K562 (cell line): ENCODE data around the gene DLGAP3. TPM values are rescaled to one million over a fixed set of nuclear protein-coding genes. Genes with fewer than 3 reads are reported as not detected.

Experiments
- ATAC-seq: fragments of 200-7000 bp; cut with Tn5 transposase; 3 replicates; pipeline ENCODE4 v1.9.1; 2020; ENCODE audit warnings: moderate library complexity
- BruUV-seq: library from RNA; stranded (reverse); fragments of 400-500 nt; replicated peaks from 2 replicates; lab custom pipeline; 2021; lab: Mats Ljungman, UMichigan
- CTCF ChIA-PET: fragments of 300-600 bp; formaldehyde crosslinking; extraction: SDS; loops from one replicate; lab custom pipeline; 2021; ENCODE audit warnings: low intra/inter-chr PET ratio; lab: Yijun Ruan, JAX
- POLR2A ChIA-PET: fragments of 300-600, 350-650 bp; sonication (Branson Sonifier 250); formaldehyde crosslinking; extraction: SDS; loops from one replicate; lab custom pipeline; 2021; ENCODE audit warnings: antibody characterized with exemption, inconsistent platforms; lab: Yijun Ruan, JAX
- DNase-seq, 4 experiments: peaks; one replicate each; pipeline versions ENCODE4 v3.0.0 to v3.0.0-alpha.2; 2011 to 2018; ENCODE audit warnings: low spot score in 3 of 4, mixed read lengths in 3 of 4; ENCODE audit errors: extremely low read depth in 1 of 4
- FAIRE-seq: peaks from 2 replicates; lab custom pipeline; 2011; peaks lifted over from hg19 to GRCh38; lab: Jason Lieb, UNC
- H2AFZ ChIP-seq: 2 replicates; pipeline ENCODE4 v1.6.0; 2011; ENCODE audit warnings: low read depth, low read length, control low read depth, inconsistent platforms
- H3K27ac ChIP-seq: fragments of 200-600 bp; 3 replicates; pipeline ENCODE4 v1.8.0; 2011; ENCODE audit warnings: low read depth, mild to moderate bottlenecking, control low read depth, inconsistent platforms, low read length, moderate library complexity, mixed read lengths; ENCODE audit errors: extremely low read depth
- H3K27me3 ChIP-seq, 2 experiments: fragments of 300-600 bp in 1 of 2; 2 replicates in 1 of 2; 3 replicates in 1 of 2; pipeline versions ENCODE4 v1.6.0 to v1.8.0; 2011; ENCODE audit warnings: inconsistent platforms in 2 of 2, low read length in 2 of 2, mild to moderate bottlenecking in 1 of 2, mixed read lengths in 1 of 2, moderate library complexity in 1 of 2; ENCODE audit not compliant: control insufficient read depth in 2 of 2, insufficient read depth in 2 of 2
- H3K36me3 ChIP-seq: fragments of 300-600 bp; 3 replicates; pipeline ENCODE4 v1.8.0; 2011; ENCODE audit warnings: mild to moderate bottlenecking, low read length, inconsistent platforms; ENCODE audit not compliant: control insufficient read depth, insufficient read depth
- H3K4me1 ChIP-seq, 2 experiments: fragments of 200-600 bp in 1 of 2; replicated peaks in 1 of 2; 2 replicates in 1 of 2; 3 replicates in 1 of 2; pipeline versions ENCODE4 v1.5.1 to v1.8.0; 2011; ENCODE audit warnings: inconsistent platforms in 2 of 2, low read length in 2 of 2, mild to moderate bottlenecking in 1 of 2, mixed read lengths in 1 of 2, moderate library complexity in 1 of 2; ENCODE audit not compliant: control insufficient read depth in 2 of 2, insufficient read depth in 2 of 2
- H3K4me2 ChIP-seq: 2 replicates; pipeline ENCODE4 v1.6.1; 2011; ENCODE audit warnings: low read length, control low read depth, inconsistent platforms, mixed read lengths; ENCODE audit not compliant: insufficient read depth
- H3K4me3 ChIP-seq: fragments of 200-600 bp; sonication (generic), shearing (Covaris generic); 2 replicates; pipeline ENCODE4 v1.5.1; 2016; ENCODE audit warnings: control low read depth, inconsistent platforms
- H3K79me2 ChIP-seq: fragments of 200-600 bp; 3 replicates; pipeline ENCODE4 v1.8.0; 2011; ENCODE audit warnings: low read length, inconsistent platforms; ENCODE audit not compliant: control insufficient read depth, insufficient read depth
- H3K9ac ChIP-seq, 2 experiments: 2 replicates each; pipeline versions ENCODE4 v1.6.0 to v1.6.1; 2011; ENCODE audit warnings: low read depth in 2 of 2, low read length in 2 of 2, control low read depth in 1 of 2, inconsistent platforms in 1 of 2, mild to moderate bottlenecking in 1 of 2, mixed read lengths in 1 of 2; ENCODE audit not compliant: insufficient read depth in 1 of 2
- H3K9me1 ChIP-seq: one replicate; pipeline ENCODE4 v1.6.0; 2011; ENCODE audit warnings: inconsistent platforms, mild to moderate bottlenecking, low read length, moderate library complexity; ENCODE audit not compliant: control insufficient read depth, insufficient read depth
- H3K9me3 ChIP-seq: replicated peaks from 2 replicates; pipeline ENCODE4 v1.5.1; 2011; ENCODE audit warnings: low read depth, low read length, inconsistent platforms; ENCODE audit not compliant: control insufficient read depth, insufficient read depth
- H4K20me1 ChIP-seq: replicated peaks from 2 replicates; pipeline ENCODE4 v1.6.1; 2011; ENCODE audit warnings: low read length, inconsistent platforms, mixed read lengths; ENCODE audit not compliant: control insufficient read depth, insufficient read depth
- ATF1 ChIP-seq, 2 experiments: fragments of 450-650 bp in 1 of 2; IDR thresholded peaks; 2 replicates each; pipeline ENCODE4 v1.6.1; 2016; ENCODE audit warnings: missing compliant biosample characterization in 1 of 2, missing genetic modification characterization in 1 of 2
- BRCA1 ChIP-seq, 2 experiments: fragments of 450-650 bp in 1 of 2; sonication (generic) in 1 of 2; formaldehyde crosslinking in 1 of 2; IDR thresholded peaks; 2 replicates each; pipeline versions ENCODE4 v1.5.0 to v1.6.1; 2017 to 2020; ENCODE audit warnings: mild to moderate bottlenecking in 1 of 2, missing genetic modification reagents in 1 of 2
- C11orf30 ChIP-seq: fragments of 450-650 bp; IDR thresholded peaks from 2 replicates; pipeline ENCODE4 v1.6.1; 2016; ENCODE audit warnings: low read depth, mild to moderate bottlenecking
- GTF2E2 ChIP-seq: fragments of 200-800 bp; sonication (Bioruptor generic); IDR thresholded peaks from 2 replicates; pipeline ENCODE4 v1.6.1; 2016; ENCODE audit warnings: missing genetic modification characterization, missing compliant biosample characterization
- HCFC1 ChIP-seq: IDR thresholded peaks from 2 replicates; pipeline ENCODE4 v1.6.1; 2012; ENCODE audit warnings: low read depth, low read length, improper control_type of control experiment
- MED1 ChIP-seq: sonication (generic); formaldehyde crosslinking; IDR thresholded peaks from 2 replicates; pipeline ENCODE4 v1.8.1; 2023; ENCODE audit warnings: missing genetic modification reagents, borderline replicate concordance
- POLR3A ChIP-seq: IDR thresholded peaks from 2 replicates; pipeline ENCODE4 v1.6.1; 2011; ENCODE audit warnings: borderline replicate concordance, mild to moderate bottlenecking, moderate library complexity; ENCODE audit not compliant: insufficient read length, insufficient read depth; ENCODE audit errors: extremely low read depth
- RREB1 ChIP-seq: fragments of 250-450 bp; sonication (Bioruptor Pico); IDR thresholded peaks from 2 replicates; pipeline ENCODE4 v1.4.0; 2020
- SETDB1 ChIP-seq: IDR thresholded peaks from one replicate; pipeline ENCODE4 v1.6.1; 2012; ENCODE audit warnings: low read length, control low read depth, inconsistent platforms
- THAP7 ChIP-seq: fragments of 250-450 bp; sonication (Bioruptor Pico); IDR thresholded peaks from 2 replicates; pipeline ENCODE4 v1.5.0; 2021
- ZHX1 ChIP-seq: fragments of 150-350 bp; conservative IDR thresholded peaks from 2 replicates; pipeline ENCODE4 v1.6.1; 2014; ENCODE audit warnings: low read length
- ZNF121 ChIP-seq: sonication (generic); formaldehyde crosslinking; conservative IDR thresholded peaks from 2 replicates; pipeline ENCODE4 v1.8.0; 2022; ENCODE audit warnings: missing genetic modification reagents
- ZNF24 ChIP-seq: fragments of 450-650 bp; IDR thresholded peaks from 2 replicates; pipeline ENCODE4 v1.6.1; 2016
- ZNF76 ChIP-seq: fragments of 250-450 bp; sonication (Bioruptor Pico); IDR thresholded peaks from 2 replicates; pipeline ENCODE4 v1.4.0; 2020; ENCODE audit warnings: mild to moderate bottlenecking, moderate library complexity, borderline replicate concordance
- WGBS: fragments of 100-300 bp; shearing (Covaris generic); methylation state at CpG from one replicate; pipeline ENCODE4 v1.1.6; 2016; ENCODE audit warnings: low coverage, mixed read lengths; ENCODE audit not compliant: insufficient coverage; ENCODE audit errors: missing lambda C conversion rate; 5-methylcytosine and 5-hydroxymethylcytosine counted together
- in situ Hi-C: fragments of 300-500 bp; cut with MboI; formaldehyde crosslinking; loops from 4 replicates; pipeline ENCODE4 v1.15.0; 2018; ENCODE audit warnings: inconsistent platforms, mixed read lengths
- intact Hi-C: fragments of 100-400 bp; cut with micrococcal nuclease; formaldehyde crosslinking; loops from 2 replicates; pipeline ENCODE4 v1.14.2; 2022
- polyA plus RNA-seq, 8 experiments: library from polyadenylated mRNA; depleted of rRNA in 4 of 8; stranded (reverse) in 5 of 8; unstranded in 3 of 8; fragments of >200 nt; fragmentation: Nextera tagmentation in 2 of 8; fragmentation: Illumina TruSeq in 1 of 8; extraction: Ambion mirVana in 2 of 8; extraction: Trizol in 1 of 8; gene quantifications; 2 replicates each; pipeline versions ENCODE4 v1.2.1 to v1.2.3, GENCODE V29; 2011 to 2014; ENCODE audit warnings: inconsistent platforms in 1 of 8, missing spikeins in 1 of 8
- total RNA-seq, 7 experiments: library from RNA; depleted of rRNA in 6 of 7; stranded (reverse); fragments of >200 nt in 6 of 7; fragmentation: Illumina TruSeq in 2 of 7; extraction: Trizol in 2 of 7; gene quantifications; 2 replicates each; pipeline versions ENCODE4 v1.2.1 to v1.2.3, GENCODE V29; 2011 to 2021; ENCODE audit warnings: low replicate concordance in 1 of 7

The DLGAP3 gene
- total and polyA plus RNA-seq, 9 of the 15 experiments (the other 6 are each of a cell fraction or from before 2014, with no cell fraction given) = 0.01 to 0.16 (median 0.07) TPM; not detected in 6

GRCh38 chr1:34869760-34870159 lies 59.7 kb downstream of the DLGAP3 start:
- no peak for ATAC-seq
- POLR2A ChIA-PET = interaction anchor here (0.9 to 1.3 kb wide), 2 partner anchors 9 to 16 kb away, joined by 3 to 4 read pairs; no protein-coding TSS in a partner anchor
- TF ChIP-seq ZNF24 = no peak
- no peak for TF ChIP-seq C11orf30
- TF ChIP-seq ZNF121 (CRISPR knock-in tag) = no peak
- TF ChIP-seq SETDB1 = no peak
- TF ChIP-seq HCFC1 = no peak
- TF ChIP-seq BRCA1 (IDR thresholded peaks at IDR 0.05) = no peak
- TF ChIP-seq BRCA1 (CRISPR knock-in tag; IDR thresholded peaks at IDR 0.05) = no peak
- no peak for TF ChIP-seq ATF1 (CRISPR knock-in tag; IDR thresholded peaks at IDR 0.05)
- no peak for TF ChIP-seq ATF1 (tag; IDR thresholded peaks at IDR 0.05)
- TF ChIP-seq THAP7 (CRISPR knock-in tag) = no peak
- no peak for TF ChIP-seq RREB1 (CRISPR knock-in tag)
- TF ChIP-seq MED1 (CRISPR knock-in tag) = no peak
- no peak for TF ChIP-seq GTF2E2
- no peak for TF ChIP-seq ZHX1
- no peak for TF ChIP-seq POLR3A
- TF ChIP-seq ZNF76 (CRISPR knock-in tag) = no peak

More at GRCh38 chr1:34869760-34870159, 59.7 kb downstream of the DLGAP3 start:
- H3K9ac ChIP-seq = no peak overlapping the region
- in situ Hi-C loops (no loop called here), intact Hi-C loops (loop anchor here (10.0 kb wide), 1 partner anchor 565 kb away; no protein-coding TSS in a partner anchor)
- no peaks in the 10 kb centered on the region for H3K9me1 ChIP-seq
- no peak for DNase-seq
- no peak for FAIRE-seq
- BruUV-seq = no TSS peak
- no peak overlapping the region for H3K4me2 ChIP-seq
- CTCF ChIA-PET = interaction anchor here (0.5 kb wide), 1 partner anchor 260 kb away, joined by 3 read pairs; no protein-coding TSS in a partner anchor
- H3K36me3 ChIP-seq = no peaks in the 10 kb centered on the region
- no peak overlapping the region for H3K27ac ChIP-seq
- peaks cover 0 to 27% of the 10 kb centered on the region in 2 experiments; a peak in 3 of 5 replicates for H3K4me1 ChIP-seq
- H2AFZ ChIP-seq = no peak overlapping the region
- no peaks in the 10 kb centered on the region for H3K9me3 ChIP-seq
- peaks cover 60 to 69% of the 10 kb centered on the region in 2 experiments for H3K27me3 ChIP-seq
- 6% methylated on average over 4 of the region's 4 CpGs for WGBS
- H3K79me2 ChIP-seq = no peaks in the 10 kb centered on the region
- H3K4me3 ChIP-seq = no peak overlapping the region
- H4K20me1 ChIP-seq = peaks cover 3% of the 10 kb centered on the region; the same call in 1 of the 2 replicates
